Fibroblast of villous mesenchyme (primary cell): ENCODE results near the gene SLIT3. TPM values are rescaled to one million over a fixed set of nuclear protein-coding genes. Genes with fewer than 3 reads are reported as not detected.

Experiments
- DNase-seq: peaks from one replicate; pipeline ENCODE4 v3.0.0-alpha.2; 2010; ENCODE audit warnings: low read depth
- H3K4me3 ChIP-seq: 2 replicates; pipeline ENCODE4 v1.5.1; 2011; ENCODE audit warnings: low read depth, mild to moderate bottlenecking, low read length
- total RNA-seq: library from RNA; depleted of rRNA; stranded (reverse); fragments of >200 nt; gene quantifications from 2 replicates; pipeline ENCODE4 v1.2.3, GENCODE V29; 2012
- TF ChIP-seq, protein P1 (sequence below): IDR thresholded peaks from 2 replicates; pipeline ENCODE4 v1.5.1; 2012; ENCODE audit warnings: low read depth, mild to moderate bottlenecking, low read length; ENCODE audit not compliant: insufficient read depth

The SLIT3 gene
- total RNA-seq, 1 donor = under 0.01 TPM

DNA sequence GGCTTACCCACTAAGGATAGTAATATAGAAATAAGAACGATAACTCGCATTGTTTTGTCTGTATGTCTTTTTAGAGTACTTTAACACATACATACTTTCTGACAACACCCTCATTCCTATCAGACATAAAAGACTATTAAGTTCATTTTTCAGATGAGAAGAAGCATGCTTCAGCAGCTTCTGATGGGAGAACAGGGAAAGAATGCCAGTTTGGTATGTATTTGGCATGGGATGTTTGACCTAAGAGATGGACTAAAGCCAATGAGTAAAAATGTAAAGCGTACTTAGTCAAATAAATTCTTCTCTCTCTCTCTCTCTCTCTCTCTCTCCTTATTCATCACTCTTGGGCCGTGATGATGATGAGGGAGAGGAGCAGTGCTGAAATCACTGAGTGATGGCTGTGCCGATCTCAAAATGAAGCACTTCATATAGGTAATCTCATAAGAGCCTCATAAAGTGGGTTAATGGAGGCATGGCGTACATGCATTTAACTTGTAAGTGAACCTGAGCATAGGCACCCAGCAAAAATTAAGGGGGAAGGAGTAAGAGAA, 71.5 kb downstream of the SLIT3 start:
- TF ChIP-seq, protein P1, sequence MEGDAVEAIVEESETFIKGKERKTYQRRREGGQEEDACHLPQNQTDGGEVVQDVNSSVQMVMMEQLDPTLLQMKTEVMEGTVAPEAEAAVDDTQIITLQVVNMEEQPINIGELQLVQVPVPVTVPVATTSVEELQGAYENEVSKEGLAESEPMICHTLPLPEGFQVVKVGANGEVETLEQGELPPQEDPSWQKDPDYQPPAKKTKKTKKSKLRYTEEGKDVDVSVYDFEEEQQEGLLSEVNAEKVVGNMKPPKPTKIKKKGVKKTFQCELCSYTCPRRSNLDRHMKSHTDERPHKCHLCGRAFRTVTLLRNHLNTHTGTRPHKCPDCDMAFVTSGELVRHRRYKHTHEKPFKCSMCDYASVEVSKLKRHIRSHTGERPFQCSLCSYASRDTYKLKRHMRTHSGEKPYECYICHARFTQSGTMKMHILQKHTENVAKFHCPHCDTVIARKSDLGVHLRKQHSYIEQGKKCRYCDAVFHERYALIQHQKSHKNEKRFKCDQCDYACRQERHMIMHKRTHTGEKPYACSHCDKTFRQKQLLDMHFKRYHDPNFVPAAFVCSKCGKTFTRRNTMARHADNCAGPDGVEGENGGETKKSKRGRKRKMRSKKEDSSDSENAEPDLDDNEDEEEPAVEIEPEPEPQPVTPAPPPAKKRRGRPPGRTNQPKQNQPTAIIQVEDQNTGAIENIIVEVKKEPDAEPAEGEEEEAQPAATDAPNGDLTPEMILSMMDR = no peak
- DNase-seq = no peak
- no peak overlapping the region for H3K4me3 ChIP-seq

DNA sequence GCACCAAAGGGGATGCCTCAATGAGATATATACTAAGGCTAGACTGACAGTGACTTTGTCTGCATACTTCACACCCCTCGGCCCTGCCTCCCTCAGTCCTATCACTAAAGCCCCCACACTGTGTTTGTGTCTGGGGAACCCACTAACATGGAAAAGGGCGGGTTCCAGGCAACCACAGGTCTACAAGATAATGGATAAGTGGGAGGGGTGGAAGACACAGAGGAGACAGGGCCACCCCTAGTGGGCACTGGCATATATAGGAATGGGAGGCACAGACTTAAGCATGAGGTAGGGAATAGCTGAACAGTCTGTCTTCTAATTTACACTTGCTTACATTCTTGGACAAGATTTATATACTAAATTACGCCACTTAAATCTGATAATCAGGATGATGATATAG, 74.0 kb downstream of the SLIT3 start:
- TF ChIP-seq, protein P1 = no peak
- no peak for DNase-seq
- H3K4me3 ChIP-seq = no peak overlapping the region

DNA sequence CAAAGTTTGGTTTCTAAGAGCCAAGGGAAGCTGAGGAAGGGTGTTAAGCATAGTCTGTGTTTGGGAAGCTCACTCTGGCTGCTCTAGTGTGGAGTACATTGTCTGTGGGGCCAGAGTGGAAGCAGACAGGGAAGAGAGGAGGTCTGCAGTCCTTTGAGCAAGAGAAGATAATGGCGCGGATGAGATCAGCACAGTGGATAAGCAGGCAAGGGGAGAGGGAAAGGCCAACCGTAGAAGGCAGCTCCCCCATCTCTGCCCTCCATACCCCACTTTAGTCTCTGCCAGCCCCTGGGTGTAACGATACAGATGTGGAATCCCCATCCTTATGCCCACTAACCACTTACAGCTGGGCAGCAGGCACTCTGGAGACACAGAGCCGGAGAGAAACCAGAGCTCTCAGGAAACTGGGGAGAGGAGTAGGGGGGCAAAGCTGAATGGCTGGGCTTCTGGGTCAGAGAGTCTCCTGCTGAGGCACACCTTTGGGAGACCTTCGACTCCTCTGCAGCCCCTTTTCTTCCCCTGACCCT, 75.0 kb downstream of the SLIT3 start:
- H3K4me3 ChIP-seq = no peak overlapping the region
- TF ChIP-seq, protein P1 = no peak
- DNase-seq = no peak

DNA sequence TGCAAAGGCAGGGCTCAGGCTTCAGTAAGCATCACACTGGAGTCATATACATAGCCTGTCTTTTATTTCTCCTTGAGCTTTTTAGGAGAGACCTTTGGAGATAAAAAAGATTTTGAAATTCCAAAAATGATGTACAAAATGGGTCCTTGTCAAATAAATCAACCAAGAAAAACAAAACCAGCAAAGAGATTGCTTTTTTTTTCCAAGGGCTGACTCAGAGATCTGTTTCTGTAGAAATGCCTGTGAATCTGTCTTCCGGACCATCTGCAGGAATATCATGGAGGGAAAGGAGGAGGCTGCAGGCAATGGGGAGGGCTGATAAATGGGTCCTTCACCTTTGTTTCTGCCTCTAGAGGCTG, 77.4 kb downstream of the SLIT3 start:
- TF ChIP-seq, protein P1 = no peak
- H3K4me3 ChIP-seq = no peak overlapping the region
- no peak for DNase-seq

DNA sequence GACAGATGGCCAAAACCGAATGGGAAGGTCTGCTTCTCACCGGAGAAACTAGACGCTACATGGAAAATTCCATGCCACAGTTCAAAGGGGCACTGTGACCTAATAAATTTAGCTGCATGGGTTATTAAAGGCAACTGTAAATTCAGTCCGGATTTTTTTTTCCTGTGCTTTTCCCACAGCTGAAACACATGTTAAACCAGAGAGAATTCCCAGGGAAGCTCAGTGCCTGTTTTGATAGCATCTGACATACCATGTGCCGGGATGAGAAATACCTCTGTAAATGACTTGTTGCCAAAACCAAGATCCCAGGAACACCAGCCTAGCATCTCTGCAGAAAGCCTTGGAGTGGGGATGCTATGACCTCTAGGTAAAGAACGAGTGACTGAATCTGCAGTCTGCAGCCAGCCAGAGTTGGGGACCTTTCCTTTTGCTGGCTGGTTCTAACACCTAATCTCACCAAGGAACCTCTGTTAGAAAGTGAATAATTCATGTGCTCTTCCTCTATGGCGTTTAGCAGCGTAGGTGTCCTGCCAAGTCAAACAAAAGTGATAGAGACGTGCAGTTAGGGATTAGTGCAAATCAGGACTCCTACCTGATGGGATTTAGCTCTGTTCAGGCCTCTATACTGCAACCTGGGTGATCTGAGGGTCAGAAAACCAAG, 77.9 kb downstream of the SLIT3 start:
- TF ChIP-seq, protein P1 = no peak
- H3K4me3 ChIP-seq = no peak overlapping the region
- no peak for DNase-seq

DNA sequence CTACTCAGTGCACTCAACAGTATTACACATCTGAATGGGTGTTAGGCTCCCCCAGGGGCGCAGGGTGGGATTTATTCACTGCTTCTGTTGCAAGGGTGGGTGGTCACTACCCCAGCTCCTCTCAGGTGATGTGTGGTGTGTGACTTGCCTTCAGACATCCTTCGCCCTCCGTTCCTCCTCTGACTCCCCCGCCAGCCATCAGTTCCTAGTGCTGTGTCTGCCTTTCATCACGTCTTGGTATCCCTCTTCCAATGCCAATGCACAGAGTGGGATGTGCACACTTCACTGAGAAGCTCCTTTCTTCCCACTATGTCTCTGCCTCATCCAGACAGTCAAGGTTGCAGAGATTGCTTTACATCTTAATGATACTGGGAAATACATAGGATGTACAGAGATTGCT, 79.4 kb downstream of the SLIT3 start:
- no peak overlapping the region for H3K4me3 ChIP-seq
- TF ChIP-seq, protein P1 = no peak

DNA sequence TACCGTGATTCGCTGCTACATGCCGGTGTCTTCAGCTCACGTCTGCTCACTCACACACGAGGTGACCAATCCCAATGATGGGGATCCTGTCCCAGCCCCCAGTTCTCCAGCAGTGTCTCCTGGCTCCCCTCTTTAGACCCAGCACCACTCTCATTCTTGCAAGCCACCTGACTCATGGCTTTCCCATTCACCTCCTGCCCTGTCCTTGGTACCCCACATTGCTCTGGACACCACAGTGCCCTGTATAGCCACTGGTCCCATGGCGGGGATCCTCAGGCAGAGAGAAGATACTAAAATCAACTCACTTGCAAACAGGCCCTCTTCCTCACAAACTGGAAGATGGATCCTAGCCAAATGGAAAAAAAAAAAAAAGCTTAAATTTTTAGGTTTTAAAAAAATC, 81.0 kb downstream of the SLIT3 start:
- no peak for DNase-seq
- TF ChIP-seq, protein P1 = no peak
- H3K4me3 ChIP-seq = no peak overlapping the region

More for the DNA sequence above, 79.4 kb downstream of the SLIT3 start:
- DNase-seq = no peak
